Measurements from ENCODE around the gene SMIM5.

Gene SMIM5

DNA sequence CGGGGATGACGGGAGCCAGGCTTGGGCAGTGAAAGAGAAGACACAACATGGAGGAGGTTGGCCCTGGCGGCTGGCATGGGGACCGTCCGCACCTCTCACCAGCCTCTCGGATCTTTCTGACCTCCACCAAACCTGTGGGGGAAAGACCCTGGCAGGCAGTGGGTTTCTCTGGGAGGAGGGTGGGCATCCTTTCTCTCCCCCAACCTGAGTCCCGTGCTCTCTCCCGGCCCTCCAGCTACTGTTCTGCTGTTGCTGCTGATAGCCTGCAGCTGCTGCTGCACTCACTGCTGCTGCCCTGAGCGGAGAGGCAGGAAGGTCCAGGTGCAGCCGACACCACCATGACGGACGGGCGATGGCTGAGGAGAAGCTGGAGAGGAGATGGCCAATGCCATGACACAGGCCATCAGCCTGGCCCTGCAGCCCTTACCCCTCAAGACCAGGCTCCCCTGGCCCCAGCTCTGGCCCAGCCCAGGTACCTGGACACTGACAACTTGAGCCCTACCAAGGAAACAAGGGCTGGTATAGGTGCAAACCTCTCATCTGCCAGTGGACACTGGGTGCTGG is 7.4 kb downstream of the SMIM5 start:
- DNase-seq (ENCODE audit: low read depth in 2 of 2) = no peak

DNA sequence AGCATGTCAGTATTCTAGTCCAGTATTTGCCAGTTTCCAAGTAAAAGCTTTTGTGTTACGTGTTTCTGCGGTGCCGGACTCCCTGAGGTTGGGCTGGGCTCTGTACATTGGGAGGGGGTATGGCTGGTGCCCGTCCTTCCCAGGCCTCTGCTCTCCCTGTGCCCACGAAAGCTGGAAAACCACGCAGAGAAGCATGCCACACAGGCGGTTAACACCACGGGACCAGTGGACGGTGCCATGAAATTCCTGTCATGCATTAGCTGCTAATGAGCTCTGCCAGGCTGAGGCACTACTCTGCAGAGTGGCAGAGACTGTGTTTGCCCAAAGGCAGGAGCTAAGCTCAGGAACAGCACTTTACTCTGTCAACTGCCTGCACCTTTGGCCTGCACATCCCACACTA is 8.1 kb downstream of the SMIM5 start:
- DNase-seq (ENCODE audit: low read depth in 2 of 2) = no peak

DNA sequence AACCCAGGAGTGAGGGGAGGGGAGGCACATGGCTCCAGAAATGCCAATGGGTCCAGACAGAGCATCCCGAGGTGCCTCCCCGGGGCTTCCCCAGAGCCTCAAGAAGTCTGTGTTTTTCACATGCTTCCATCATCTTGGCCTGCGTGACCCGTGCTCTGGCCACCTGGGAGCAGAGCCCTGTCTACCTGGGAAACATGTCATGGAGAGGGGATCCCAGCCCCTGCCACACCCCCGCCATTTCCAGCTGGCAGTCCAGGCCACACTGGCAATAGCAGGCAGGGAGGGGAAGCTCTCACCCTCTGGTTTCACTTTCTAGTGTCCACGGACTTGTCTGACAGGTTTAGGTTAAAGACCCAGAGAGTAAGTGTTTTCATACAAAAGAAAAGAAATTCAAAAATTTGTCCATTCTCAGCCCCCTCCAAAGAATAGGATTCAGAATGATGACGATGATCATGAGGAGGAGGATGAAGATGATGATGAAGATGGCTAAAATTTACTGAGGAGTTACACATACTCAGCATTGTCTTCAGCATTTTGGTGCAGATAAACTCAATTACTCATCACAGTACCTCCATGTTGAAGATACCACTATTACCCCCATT is 9.0 kb downstream of the SMIM5 start:
- no peak for DNase-seq (ENCODE audit: low read depth in 2 of 2)

DNA sequence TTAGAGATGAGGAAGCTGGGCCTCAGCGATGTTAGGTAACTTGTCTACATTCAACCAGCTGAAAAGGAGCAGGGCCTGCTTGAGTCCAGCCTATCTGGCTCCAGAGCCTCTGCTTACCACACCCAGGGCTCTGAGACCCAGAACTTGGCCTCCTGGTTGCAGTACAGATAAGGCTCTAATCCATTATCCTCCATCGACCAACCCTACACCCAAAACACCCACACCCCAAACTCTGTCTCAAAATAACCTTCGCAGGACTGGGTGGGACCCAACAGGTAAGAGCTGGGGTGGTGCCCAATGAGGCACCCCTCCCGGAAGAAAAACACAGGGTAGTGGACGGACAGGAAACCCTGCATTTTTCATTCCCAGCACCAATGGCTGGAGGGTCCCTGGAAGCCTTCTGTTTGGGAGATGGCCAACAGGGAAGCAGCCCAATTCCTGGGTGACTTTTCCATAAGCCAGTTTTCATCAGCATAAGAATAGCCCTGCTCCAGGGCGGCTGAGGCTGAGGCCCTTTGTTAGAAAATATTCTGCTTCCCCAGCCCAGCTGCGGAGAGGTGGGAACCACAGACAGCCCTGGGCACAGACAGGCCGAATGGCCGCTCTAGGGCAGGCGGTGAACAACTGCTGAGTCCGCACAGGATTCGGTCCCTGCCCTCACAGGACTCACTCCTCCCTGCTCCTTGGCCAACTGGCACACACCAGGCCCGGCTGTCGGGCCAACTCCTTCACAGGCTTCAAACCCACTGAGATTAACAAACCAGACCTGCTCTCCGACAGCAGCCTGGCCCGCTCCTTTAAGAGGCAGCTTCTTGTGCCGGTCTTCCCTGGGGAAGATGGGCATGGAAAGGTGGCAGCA is 9.8 kb downstream of the SMIM5 start:
- DNase-seq (ENCODE audit: low read depth in 2 of 2) = no peak

DNA sequence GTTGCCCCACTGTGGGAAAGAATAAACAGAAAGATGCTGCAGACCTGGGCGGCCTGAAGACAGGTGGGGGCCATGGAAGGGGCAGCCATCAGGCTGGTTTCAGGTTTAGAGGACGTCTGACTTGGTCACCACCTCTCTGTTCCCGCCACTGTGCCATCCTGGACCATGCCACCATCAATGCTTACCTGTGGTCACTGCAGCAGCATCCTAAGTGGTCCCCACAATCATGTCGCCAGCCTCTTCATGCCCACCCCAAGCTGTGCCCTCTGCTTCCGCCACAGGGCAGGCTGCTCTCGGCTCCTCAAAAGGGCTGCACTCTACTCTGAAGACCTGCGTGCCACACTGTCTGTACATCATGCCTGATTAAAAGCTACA is 10.4 kb downstream of the SMIM5 start:
- no peak for DNase-seq (ENCODE audit: low read depth in 2 of 2)

DNA sequence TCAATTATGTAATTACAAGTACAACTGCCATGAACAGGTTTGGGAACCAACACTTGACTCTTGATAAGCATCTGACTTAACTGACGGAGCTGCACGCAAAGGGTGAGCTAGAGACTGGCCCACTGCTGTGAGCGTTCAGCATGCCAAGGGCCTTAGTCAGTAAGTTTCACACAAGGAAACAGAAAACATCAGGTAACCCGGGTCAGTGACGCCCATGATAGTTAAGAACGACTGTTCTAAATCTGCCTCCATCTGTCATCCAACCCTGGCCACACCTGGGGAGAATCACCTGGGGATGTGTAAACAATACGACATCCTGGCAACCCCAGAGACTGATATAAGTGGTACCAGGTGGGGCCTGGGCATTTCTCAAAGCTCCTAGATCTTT is 12.3 kb downstream of the SMIM5 start:
- no peak for DNase-seq (ENCODE audit: low read depth in 2 of 2)

DNA sequence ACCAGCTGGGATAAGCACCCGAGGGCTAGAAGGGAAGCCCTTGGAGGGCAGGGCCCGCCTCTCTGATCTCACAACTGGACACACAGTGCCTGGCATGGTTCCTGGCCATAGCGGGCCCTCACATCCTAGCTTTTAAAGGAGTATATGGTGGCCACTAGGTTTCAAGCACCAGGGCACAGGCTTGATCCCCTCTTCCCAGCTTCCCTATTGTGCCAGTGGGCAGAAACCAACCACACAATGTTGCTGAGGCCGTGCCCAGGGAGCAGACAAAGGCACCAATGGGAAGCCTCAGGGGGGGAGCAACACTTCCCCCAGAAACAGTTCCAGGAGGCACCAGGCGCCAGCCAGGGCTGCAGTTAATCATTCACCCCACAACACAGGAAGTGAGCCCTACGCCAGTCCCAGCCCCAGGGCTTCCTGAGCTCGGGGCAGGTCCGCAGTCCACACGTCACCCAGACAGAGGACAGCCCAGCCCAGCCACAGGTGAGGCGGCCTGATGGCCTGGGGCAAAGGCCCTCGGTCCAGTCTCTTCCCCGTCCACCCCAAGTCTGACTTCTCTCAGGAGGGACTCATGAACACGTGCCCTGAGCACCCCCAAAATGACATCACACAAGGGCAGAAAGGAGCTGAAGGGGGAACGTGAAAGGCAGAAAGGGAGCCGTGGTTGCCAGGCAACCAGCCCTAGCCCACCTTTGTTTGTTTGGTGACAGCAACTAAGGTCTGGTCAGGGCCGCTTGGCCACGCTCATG is 12.8 kb downstream of the SMIM5 start:
- DNase-seq (ENCODE audit: low read depth in 2 of 2) = no peak

DNA sequence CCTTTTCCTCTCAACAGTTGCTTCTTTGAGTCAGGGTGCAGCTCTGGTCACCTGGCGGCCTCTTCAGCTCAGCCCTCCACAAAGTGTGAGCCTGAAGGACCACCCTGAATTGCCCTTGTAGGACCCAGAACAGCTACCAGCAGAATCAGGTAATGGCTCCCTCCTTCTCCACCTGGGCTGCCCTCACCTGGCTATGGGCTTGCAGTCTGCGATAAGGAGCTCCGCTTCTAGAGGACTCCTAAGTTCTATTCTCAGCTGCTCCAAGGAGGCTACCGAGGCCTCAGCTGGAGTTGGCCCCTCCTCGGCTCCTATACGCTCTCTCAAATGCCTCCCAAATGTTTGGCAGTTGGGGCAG is 13.4 kb downstream of the SMIM5 start:
- no peak for DNase-seq (ENCODE audit: low read depth in 2 of 2)

DNA sequence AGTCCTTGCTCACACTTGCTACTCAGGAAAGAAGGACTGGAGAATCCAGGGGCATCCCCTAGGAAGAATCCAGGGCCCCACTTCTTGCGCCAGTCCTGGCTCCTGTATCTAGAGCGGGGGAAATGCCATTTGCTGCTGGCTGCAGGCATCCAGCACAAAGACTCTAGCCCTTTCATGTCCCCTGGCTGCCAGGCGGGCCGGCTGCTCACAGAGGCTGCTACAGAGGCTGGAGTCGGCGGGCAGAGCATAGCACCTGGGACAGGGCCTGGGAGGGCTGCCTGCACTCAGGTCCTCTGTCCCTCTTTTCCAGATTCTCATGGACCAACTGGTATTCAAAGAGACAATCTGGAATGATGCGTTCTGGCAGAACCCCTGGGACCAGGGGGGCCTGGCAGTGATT is 13.8 kb downstream of the SMIM5 start:
- DNase-seq (ENCODE audit: low read depth in 2 of 2) = no peak

DNA sequence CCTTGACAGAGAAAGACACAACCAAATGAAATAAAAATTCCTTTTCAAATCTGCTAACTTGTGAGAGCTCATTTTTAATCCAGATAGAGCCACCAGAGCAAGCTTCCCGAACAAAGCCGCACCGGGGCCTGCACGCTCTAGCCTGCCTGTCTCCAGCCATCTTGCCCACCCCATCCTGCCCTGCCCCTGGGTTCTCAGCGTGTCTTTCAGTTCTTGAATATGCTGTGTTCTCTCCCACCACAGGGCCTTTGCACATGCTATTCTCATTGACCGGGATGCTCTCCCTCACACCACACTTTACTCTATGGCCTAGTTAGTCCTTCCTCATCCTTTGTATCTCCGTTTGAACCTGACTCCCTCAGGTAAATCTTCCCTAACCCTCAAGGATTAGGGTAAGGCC is 14.7 kb downstream of the SMIM5 start:
- no peak for DNase-seq (ENCODE audit: low read depth in 2 of 2)

DNA sequence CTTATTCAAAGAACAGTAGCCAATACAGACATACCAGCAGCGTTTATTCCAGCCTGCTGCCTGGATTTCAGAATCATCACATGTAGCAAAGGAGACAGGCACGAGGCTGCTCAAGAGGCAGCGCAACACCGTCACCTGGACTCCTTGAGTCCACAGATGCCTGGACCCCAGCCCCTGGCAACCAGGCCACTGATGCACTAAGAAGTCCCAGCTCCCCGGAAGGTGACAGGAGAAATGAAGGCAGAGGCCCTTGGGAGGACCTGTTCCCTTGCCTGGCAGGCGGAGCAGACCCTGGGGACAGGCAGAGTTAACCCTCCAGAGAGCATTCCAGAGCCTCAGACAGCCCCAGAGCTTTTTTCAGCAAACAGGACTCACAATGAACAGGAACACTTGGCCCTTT is 16.5 kb downstream of the SMIM5 start:
- DNase-seq (ENCODE audit: low read depth in 2 of 2) = no peak

DNA sequence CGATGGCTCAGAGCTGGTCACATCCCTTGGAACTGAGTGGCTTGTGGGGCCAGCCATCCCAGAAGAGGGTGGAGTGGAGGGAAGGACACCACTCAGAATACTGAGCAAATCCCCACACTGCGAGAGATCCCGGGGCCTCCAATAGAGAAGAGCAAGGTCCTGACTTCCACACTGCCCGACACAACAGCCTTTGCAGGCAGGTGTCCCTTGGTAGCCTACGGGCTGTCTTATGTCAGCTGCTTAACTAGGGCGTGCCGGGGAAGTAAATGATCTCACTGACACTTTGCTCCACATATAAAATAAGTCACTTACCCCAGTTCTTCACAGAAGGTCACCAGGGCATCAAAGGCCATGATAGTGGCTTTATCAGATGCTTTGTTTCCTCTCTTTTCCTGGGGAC is 17.6 kb downstream of the SMIM5 start:
- no peak for DNase-seq (ENCODE audit: low read depth in 2 of 2)

DNA sequence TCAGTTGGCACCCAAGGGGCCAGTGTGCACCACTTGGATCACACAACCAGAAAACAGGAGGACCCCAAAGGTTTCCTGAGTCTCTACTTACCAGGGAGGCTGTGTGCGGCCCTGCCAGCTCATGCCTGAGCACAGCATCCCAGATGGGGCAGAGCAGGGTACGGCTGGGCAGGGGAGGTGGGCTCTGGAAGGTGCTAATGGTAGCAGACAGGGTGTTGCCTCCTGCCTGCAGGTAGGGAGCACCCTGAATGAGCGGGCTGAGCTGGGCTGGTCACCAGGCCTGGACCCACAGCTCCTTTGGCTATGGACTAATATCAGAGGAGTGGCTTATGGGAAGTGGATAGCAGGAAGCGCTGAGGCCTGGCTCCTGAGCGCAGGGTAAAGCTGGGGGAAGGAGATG is 19.1 kb downstream of the SMIM5 start:
- no peak for DNase-seq (ENCODE audit: low read depth in 2 of 2)

DNA sequence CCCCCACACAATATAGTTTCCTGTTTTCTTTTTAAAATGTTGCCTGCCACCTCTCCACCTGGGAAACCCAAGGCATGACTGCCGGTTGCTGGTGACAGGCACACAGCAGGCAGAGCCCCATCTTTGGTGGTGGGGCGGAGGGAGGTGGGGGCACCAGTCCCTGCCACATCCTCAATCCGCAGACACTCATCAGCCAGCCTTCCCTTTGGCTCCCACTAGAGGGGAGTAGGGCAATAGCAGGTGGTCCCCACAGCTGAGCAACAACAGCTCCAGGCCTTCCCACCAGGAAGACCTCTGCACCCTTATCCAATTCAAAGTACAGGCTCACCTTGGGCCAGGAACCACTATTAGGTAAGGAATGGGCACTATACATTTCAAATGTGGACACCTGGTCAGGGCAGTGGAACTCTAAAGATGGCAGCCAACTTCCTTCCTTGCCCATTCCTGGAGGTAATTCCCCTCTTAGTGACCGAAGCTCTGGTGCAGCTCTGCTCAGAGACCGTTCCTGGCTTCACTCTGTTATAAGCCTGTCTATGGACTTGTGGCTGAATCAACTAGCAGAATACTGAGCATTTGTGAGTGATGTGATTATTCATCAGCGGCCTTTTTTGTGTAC is 19.8 kb downstream of the SMIM5 start:
- no peak for DNase-seq (ENCODE audit: low read depth in 2 of 2)

DNA sequence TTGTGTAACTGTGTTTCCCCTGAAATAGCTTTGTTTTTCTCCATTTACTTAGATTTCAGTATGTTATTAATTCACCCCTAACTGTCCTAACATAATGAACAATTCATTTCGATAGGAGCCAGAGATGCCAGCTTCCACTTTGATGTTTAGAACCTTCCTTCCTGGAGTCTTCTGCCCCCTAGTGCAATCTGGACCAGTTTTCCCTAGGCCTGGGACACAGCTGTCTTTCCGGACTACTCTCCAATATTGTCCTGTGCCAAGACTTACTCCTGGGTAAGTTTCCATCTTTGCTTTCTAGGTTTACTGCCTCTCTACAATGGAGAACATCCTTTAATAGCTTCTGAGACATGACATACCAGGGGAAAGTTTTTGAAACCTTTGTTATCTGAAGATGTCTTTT is 20.9 kb downstream of the SMIM5 start:
- no peak for DNase-seq (ENCODE audit: low read depth in 2 of 2)

DNA sequence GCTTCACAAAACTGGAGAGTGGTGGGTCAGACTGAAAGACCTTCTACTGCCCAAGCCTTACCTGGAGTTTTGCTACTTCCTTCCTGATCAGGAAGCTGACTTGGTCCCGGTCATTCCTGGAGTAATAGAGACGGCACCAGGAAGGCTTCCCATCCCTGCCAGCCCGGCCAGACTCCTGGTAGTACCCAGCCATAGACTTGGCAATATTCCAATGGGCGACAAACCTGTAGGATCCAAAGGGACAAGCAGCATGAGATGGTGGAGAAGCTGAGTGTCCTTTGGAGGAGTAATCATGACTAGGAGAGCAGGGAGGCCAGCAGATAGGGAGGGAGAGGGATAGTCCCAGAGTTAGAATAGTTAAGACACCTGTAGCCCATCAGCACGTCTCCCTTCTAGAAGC is 25.0 kb downstream of the SMIM5 start:
- DNase-seq (ENCODE audit: low read depth in 2 of 2) = no peak

DNA sequence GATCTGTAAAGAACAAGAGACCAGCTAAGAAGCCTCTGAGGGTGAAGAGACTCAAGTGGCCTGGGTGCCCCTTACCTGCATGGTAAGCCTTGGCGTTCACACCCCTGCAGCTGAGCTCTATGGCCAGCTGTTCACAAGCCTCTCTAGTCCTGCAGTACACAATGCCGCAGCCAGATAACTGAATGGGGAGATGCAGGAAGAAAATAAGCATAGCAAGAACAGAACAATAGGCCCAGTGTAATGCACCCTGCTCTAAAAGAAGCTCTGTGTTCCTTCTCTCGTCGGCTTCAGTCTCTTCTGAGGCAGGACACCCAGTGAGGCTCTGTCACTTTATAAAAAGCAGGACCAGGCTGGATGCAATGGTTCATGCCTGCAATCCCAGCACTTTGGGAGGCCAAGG is 28.3 kb downstream of the SMIM5 start:
- no peak for DNase-seq (ENCODE audit: low read depth in 2 of 2)

DNA sequence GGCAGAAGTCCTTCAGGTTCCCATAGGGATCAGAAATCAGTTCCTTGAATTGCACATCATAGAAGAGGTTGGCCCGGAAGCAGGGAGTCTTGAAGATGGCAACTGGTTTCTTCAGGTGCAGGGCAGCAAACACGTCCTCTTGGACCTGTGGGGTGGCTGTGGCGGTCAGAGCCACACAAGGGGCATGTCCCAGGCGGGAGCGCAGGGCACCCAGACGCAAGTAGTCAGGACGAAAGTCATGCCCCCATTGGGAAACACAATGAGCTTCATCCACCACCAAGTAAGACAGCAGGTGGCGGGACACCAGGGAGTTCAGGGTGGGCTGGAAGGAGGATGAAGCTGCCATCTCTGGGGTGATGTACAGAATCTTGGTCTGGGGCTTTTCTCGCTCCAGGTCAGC is 29.3 kb downstream of the SMIM5 start:
- no peak for DNase-seq (ENCODE audit: low read depth in 2 of 2)

DNA sequence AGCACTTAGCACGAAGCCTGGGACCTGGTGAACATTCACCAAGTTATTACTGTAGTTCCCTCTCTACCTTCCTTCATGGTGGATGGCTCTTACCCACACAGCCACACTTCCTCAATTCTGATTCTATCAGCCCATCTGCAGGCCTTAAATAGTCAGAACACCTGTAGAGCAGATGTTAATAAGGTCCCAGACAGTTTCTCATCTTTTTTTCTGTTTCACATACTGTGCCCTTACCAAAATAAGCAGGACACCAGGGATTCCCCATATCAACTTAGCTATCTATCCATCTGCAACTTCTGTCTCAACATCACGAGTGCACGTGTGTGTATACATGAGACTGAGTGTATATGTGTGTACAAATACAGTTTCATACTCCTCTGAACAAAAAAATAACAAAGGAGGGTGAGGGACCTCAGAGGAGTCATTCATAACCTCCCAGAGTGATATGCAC is 30.9 kb downstream of the SMIM5 start:
- no peak for DNase-seq (ENCODE audit: low read depth in 2 of 2)

DNA sequence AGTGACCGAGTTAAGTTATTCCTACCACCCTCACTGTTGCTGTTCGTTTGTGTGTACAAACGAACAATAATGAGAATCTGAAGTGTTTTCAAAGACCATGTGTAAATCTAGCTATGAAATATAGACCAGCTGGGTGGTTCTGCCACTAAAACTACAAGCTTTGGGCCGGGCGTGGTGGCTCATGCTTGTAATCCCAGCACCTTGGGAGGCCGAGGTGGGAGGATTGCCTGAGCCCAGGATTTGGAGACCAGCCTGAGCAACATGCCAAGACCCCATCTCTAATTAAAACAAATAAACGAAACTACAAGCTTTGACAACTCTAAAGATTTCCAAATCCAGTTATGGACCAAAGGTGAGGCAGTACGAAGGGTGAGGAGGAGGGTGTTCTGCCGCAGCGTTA is 32.7 kb downstream of the SMIM5 start:
- DNase-seq (ENCODE audit: low read depth in 2 of 2) = no peak

DNA sequence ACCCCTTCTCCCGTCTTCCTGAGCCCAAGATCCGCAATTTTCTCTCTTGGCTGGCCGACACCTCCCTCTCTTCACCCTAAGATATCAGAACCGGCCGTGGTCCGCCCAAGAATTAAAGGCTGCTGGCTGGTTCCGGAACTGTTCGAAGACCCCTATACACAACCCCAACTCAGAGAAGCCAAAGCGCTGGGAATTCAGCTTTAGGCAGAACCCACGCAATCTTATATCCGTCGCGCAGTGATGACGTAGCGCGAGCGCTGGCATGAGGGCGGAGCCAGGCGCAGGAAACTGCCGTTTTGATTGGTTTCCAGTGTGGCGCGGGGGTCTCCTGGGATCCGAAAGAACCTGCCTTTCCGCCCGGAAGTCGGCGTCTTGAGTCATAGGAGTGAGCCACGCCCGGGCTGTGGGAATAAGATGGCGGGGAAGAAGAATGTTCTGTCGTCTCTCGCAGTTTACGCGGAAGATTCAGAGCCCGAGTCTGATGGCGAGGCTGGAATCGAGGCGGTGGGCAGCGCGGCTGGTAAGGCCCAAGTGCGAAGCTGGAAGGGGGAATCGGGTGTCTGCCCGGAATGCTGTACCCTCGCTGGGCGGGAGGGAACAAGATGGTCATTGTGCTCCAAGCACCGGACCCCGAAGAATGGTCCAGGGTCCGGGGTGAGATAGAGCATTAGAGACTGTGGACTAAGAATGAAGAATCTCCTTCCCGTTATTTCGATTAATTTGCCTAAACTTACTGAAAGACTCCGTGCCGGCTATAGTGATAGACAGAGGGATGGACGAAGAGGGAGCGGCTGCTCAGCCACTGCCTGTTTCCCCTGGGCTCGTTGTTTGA is 33.9 kb downstream of the SMIM5 start, which contains the start of the genes RECQL5 and SAP30BP:
RECQL5 (minus strand) TSS at position 196 of the 832 bp plus-strand sequence. CDS start 597 bp downstream, outside the sequence.
SAP30BP (plus strand) TSS at position 380 of the 832 bp plus-strand sequence; CDS start at position 415, 35 bp downstream.
- peak; percentile 91 to 95 for DNase-seq (ENCODE audit: low read depth in 2 of 2)
